ENCODE results near the gene ANKIB1. TPM values are rescaled to one million over a fixed set of nuclear protein-coding genes. Genes with fewer than 3 reads are reported as not detected.

The ANKIB1 gene
- total RNA-seq, 4 donors from 2014 or later, result 16.0 to 34.3 (median 21.7) TPM

DNA sequence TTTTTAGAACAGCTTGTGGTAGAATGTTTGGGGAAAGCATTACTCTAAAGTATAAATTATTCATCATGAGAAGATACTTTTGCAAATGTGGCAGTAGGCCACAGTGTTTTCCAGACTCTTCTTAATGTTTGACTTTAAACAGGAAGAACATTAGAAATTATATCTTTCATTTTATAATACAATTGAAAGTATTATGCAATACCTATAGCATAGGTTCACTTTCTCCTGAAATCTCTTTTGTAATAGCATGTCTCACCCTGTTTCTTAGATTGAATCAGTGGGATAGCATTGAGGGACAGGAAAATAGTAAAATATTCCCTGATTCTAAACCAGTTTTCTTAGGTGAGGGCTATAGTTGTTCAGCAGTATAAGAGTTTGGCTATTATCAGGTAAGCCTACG lies 23.1 kb downstream of the ANKIB1 start:
- no peaks in the 10 kb centered on the region for H3K36me3 ChIP-seq
- WGBS, 2 donors, result 73 to 83% methylated on average over 1 of the region's 1 CpG
- intact Hi-C loops (cut with DNase I), result no loop called here
- no peak for DNase-seq
- peaks cover 0 to 6% (median 2%) of the 10 kb centered on the region in 3 donors for H3K4me1 ChIP-seq
- H3K27me3 ChIP-seq, result no peaks in the 10 kb centered on the region
- no peak overlapping the region for H3K27ac ChIP-seq
- TF ChIP-seq POLR2A (IDR thresholded peaks at IDR 0.05), result no peak
- TF ChIP-seq, protein P1, sequence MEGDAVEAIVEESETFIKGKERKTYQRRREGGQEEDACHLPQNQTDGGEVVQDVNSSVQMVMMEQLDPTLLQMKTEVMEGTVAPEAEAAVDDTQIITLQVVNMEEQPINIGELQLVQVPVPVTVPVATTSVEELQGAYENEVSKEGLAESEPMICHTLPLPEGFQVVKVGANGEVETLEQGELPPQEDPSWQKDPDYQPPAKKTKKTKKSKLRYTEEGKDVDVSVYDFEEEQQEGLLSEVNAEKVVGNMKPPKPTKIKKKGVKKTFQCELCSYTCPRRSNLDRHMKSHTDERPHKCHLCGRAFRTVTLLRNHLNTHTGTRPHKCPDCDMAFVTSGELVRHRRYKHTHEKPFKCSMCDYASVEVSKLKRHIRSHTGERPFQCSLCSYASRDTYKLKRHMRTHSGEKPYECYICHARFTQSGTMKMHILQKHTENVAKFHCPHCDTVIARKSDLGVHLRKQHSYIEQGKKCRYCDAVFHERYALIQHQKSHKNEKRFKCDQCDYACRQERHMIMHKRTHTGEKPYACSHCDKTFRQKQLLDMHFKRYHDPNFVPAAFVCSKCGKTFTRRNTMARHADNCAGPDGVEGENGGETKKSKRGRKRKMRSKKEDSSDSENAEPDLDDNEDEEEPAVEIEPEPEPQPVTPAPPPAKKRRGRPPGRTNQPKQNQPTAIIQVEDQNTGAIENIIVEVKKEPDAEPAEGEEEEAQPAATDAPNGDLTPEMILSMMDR (IDR thresholded peaks at IDR 0.05), result no peak
- H3K9me3 ChIP-seq, result no peaks in the 10 kb centered on the region
- no peak overlapping the region for H3K4me3 ChIP-seq

DNA sequence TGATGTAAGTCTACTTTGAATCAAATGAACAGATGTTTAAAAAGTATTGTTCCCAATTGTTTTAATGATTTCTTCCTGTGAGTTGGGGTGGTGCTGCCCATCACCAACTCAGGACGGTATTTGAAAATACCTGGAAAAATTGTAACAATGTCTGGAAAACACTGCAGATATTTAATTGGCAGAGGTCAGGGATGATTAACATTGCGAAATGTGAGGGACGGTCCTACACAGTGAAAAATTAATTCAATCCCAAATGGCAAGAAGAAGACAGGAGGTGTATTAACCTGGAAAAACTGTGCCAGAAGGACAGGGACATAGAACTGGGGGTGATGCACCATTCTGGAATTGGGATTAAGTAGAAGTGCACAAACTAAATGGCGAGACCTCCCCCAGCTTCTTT lies 29.6 kb downstream of the ANKIB1 start:
- intact Hi-C loops (cut with DNase I), result no loop called here
- Histone ChIP-seq H3K36me3 (no peaks in the 10 kb centered on the region), H3K9me3 (no peaks in the 10 kb centered on the region), H3K4me3 (no peak overlapping the region), H3K27me3 (no peaks in the 10 kb centered on the region), H3K4me1 (peaks cover 6 to 16% (median 8%) of the 10 kb centered on the region in 3 donors), H3K27ac (no peak overlapping the region)
- TF ChIP-seq, protein P1 (IDR thresholded peaks at IDR 0.05), result no peak
- TF ChIP-seq POLR2A (IDR thresholded peaks at IDR 0.05), result no peak
- no peak for DNase-seq
- WGBS, 2 donors, result 91 to 95% methylated on average over 4 of the region's 4 CpGs

DNA sequence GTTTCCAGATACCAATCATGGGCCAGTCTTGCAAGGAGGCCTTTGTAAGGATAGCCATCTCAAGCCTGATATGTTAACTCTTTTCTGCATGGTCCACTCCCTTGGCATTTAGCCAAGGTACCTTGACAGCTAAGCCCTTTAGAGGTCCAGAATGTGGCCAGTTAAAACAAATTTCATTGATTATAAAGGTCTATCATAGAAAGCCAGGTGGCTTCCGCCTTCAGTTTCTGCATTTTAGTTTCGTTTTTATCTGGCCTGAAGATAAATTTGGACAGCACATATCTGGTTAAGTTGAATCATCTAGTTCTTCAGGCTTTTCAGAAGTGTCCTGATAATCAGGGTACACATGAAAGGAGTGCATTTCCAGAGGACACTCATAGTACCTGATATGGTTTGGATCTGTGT lies 30.7 kb downstream of the ANKIB1 start:
- Histone ChIP-seq H3K4me3 (no peak overlapping the region), H3K27me3 (no peaks in the 10 kb centered on the region), H3K9me3 (no peaks in the 10 kb centered on the region), H3K36me3 (no peaks in the 10 kb centered on the region), H3K27ac (no peak overlapping the region), H3K4me1 (peaks cover 6 to 16% (median 8%) of the 10 kb centered on the region in 3 donors)
- WGBS, 2 donors, result 88 to 93% methylated on average over 2 of the region's 2 CpGs
- no peak for DNase-seq
- no peak for TF ChIP-seq POLR2A (IDR thresholded peaks at IDR 0.05)
- TF ChIP-seq, protein P1 (IDR thresholded peaks at IDR 0.05), result no peak
- intact Hi-C loops (cut with DNase I), result no loop called here

DNA sequence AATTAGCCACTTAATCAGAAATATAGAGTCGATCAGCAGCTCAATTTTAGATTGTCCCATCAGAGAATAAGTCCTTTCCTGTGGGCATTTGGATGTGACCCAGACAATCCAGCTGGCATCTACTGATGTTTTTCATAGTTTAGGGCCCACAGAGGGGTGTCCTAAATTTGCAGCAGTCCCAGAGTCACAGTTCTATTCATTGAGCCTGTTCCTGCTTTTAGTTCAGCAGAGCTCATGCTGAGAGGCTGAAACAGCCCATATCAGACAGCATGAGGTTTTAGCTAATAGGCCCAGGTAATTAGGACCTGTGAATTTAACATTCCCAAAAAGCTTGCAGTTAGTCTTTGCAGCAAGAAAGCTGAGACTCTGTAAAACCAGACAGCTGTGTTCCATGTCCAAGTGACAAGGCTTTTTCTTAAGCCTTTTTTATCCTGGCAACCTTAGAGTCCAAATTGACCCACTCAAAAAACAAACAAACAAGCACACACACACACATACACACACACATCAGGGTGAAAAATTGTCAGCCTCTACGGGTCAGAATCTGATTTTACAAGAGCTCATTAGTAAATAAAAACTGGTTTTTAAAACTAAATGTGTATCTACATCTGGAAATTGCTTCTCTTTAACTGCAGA lies 33.7 kb downstream of the ANKIB1 start:
- WGBS, 2 donors, result 44 to 54% methylated on average over 2 of the region's 2 CpGs
- Histone ChIP-seq H3K36me3 (no peaks in the 10 kb centered on the region), H3K4me1 (peaks cover 6 to 16% (median 8%) of the 10 kb centered on the region in 3 donors), H3K27ac (no peak overlapping the region), H3K9me3 (no peaks in the 10 kb centered on the region), H3K4me3 (no peak overlapping the region), H3K27me3 (no peaks in the 10 kb centered on the region)
- intact Hi-C loops (cut with DNase I), result no loop called here
- no peak for DNase-seq
- no peak for TF ChIP-seq POLR2A (IDR thresholded peaks at IDR 0.05)
- TF ChIP-seq, protein P1 (IDR thresholded peaks at IDR 0.05), result no peak

DNA sequence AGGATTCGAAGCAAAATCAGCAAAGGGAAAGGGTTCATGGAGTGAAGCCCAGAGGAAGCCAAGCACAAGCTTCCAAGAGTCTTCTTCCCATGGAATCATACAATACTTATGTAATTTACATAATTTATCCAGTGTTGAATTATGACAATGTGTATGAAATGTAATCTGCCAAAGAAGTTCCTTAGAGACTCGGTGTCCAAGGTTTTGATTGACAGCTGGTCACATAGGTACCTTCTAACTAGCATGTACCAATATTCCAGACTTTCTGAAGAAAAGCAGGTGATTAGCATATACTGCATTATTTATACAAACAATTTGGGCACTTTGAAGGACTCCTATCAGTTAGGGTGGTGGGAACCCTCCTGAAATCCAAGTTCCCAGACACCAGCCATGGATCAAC lies 35.3 kb downstream of the ANKIB1 start:
- no peak for TF ChIP-seq POLR2A (IDR thresholded peaks at IDR 0.05)
- TF ChIP-seq, protein P1 (IDR thresholded peaks at IDR 0.05), result no peak
- Histone ChIP-seq H3K27ac (no peak overlapping the region), H3K4me3 (no peak overlapping the region), H3K4me1 (peaks cover 6 to 16% (median 8%) of the 10 kb centered on the region in 3 donors), H3K36me3 (no peaks in the 10 kb centered on the region), H3K9me3 (no peaks in the 10 kb centered on the region), H3K27me3 (no peaks in the 10 kb centered on the region)
- 91 to 96% methylated on average over 2 of the region's 2 CpGs for WGBS, 2 donors
- DNase-seq, result no peak
- intact Hi-C loops (cut with DNase I), result no loop called here
